Right lung (tissue), 5 donors: ENCODE data around the gene CD200R1. TPM values are rescaled to one million over a fixed set of nuclear protein-coding genes. Genes with fewer than 3 reads are reported as not detected.
A peak's percentile ranks its signal among the peaks of the same experiment; 100 is the strongest.
"Not testable (repeated sequence)": the region's sequence is repeated elsewhere in the genome, so short reads cannot be mapped to it uniquely, and the experiment has no call there.

Experiments
- DNase-seq, 2 donors: peaks; one replicate each; pipeline ENCODE4 v3.0.0-alpha.2; 2013
- polyA plus RNA-seq, 5 donors: library from polyadenylated mRNA; unstranded; fragments of 120-200 nt; gene quantifications; one replicate each; pipeline versions ENCODE4 v1.2.1 to v1.2.3, GENCODE V29; 2013; ENCODE audit warnings: inconsistent platforms in 1 of 5, low replicate concordance in 1 of 5; ENCODE audit not compliant: insufficient read length in 5 of 5, insufficient read depth in 1 of 5

CD200R1 gene
- polyA plus RNA-seq, 5 donors = 1.1 to 3.4 (median 2.1) TPM

DNA sequence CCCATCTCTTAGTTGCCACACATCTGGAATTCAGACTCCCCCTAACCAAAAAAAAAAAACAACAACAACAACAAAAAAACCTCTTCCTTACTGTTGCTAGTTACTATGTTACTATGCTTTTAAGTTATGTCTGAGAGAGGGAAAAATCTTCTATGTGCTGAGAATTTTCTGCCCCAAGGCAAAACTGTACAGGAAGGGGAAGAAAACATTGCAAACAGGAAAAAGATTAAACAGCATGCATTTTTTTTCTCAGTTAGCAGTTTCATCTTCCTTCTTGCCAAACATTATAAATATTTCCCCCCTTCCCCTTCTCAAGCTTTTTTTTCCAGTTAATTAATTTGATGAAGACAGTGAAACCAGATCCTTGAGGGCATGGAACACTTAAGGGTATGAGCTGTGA is 1.1 kb upstream of the CD200R1 start:
- no peak for DNase-seq

DNA sequence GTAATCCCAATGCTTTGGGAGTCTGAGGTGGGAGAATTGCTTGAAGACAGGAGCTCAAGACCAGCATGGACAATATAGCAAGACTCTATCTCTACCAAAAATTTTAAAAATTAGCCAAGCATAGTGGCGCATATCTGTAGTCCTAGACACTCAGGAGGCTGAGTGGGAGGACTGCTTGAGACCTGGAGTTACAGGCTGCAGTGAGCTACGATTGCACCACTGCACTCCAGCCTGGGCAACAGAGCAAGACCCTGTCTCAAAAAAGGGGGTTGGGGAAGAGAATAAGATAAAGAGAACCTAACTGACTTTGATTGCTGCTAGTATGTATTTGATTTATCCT is 755 bp downstream of the CD200R1 start:
- no peak for DNase-seq

GRCh38 chr3:112973325-112974177 is 1.4 kb downstream of the CD200R1 start:
- DNase-seq = no peak

DNA sequence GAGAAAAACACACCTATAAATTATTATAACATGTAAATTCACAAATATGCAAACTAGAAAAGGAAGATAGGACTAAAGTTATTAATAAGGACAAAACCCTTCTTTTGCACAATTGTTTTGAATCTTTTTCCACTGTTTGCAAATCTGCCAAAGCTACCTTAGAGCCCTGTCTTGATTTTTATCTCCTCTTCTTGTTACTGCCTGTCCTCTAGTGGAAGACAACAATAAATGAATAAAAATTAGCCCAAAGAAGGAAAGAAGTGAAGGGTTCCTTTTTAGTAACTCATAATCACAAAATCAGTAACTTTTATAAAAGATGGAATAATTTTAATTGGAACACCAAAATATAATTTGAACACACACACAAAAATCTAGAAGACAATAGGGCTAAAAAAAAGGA is 2.7 kb downstream of the CD200R1 start:
- DNase-seq = no peak

- no peak for DNase-seq
Observed at GRCh38 chr3:112967828-112968227, 7.1 kb downstream of the CD200R1 start.

- no peak for DNase-seq
Observed at GRCh38 chr3:112967425-112967824, 7.5 kb downstream of the CD200R1 start.

DNA sequence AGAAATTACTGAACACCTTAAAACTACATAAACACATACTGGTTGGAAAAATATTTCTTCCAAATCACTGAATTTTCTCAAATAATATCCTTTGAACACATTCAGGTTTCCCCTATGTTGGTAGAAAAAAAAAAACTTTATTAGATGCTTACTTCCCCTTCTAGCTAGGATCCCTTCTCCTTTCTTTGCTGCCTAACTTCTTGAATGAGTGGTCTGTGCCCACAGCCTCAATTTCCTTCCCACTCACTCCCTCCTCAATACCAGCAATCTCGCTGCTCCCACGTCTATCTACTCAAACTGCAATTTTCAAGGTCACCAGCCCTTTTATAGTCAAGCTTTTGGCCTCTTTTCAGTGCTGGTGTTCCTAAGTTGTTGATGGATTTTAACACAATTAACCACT is 8.3 kb downstream of the CD200R1 start:
- DNase-seq = no peak

- no peak for DNase-seq
Observed at GRCh38 chr3:112965656-112966055, 9.2 kb downstream of the CD200R1 start.

DNA sequence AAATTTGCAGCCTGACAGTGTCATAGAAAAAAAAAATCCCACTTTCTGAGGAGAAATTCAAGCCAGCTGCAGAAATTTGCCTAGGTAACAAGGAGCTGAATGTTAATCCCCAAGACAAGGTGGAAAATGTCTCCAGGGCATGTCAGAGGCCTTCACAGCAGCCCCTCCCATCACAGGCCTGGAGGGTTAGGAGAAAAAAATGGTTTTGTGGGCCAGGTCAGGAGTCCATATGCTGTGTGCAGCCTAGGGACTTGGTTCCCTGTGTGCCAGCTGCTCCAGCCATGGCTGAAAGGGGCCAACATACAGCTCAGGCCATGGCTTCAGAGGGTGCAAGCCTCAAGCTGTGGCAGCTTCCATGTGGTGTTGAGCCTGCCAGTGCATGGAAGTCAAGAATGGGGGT is 11.2 kb downstream of the CD200R1 start:
- DNase-seq = no peak

DNA sequence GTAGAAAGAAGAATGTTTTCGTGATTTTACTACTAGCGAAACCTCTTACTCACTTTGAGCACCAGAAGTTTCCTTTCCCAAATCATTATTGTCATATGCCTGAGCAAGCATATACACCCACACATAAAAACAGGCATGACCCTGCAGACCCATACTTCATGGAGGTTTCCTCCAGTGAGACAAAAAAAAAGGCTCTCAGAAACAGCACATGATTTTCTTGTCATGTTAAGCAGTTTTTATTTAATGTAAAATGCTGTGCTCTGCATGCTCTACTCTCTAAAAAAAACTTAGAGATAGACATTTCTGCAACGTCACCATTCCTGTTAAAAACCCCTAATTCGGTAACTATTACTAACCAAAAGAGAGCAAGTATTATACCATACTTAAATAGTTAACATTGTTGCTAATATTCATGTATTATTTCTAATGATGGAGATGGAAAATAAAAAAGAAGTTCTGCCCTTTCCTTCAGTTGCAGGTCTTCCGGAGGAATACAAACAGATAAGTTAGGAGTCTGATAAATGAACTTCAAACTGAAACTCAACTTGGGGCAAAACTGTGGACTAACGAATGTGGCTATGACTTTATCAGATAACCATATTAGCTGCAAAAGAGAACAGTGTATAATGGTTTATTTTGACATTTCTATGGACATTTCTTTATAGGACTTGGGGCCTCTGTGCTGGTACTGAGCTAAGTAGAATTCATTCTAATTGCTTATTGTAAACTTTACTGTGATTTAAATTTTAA is 15.9 kb downstream of the CD200R1 start:
- DNase-seq = no peak

DNA sequence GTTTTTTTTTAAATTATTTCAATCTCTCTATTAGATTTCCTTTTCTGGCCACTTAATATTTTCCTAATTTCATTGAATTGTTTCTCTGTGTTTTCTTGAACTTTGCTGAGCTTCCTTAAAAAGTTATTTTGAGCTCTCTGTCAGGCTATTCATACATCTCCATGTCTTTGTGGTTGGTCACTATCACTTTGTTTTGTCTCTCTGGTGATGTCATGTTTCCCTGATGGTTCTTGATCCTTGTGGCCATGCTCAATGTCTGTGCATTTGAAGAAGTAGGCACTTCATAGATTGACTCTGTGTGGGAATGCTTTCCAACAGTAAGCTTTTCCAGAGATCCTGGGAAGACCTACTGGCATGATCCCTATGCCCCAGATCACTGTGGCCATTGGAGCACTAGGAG is 18.6 kb downstream of the CD200R1 start:
- DNase-seq = no peak

DNA sequence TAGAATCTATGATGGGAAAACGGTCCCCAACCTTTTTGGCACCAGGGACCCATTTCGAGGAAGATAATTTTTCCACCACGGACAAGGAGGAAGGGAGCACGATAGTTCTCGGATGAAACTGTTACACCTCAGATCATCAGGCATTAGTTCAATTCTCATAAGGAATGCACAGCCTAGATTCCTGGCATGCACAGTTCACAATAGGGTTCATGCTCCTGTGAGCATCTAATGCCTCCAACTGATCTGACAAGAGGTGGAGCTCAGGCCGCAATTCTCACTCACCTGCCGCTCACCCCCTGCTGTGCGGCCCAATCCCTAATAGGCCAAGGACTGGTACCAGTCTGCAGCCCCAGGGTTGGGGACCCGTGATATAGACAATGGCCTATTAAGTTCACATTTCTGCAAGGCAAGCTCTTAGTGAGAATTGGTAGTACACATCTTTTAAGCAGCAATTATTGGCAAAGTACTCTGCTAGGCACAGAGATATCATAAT is 26.5 kb downstream of the CD200R1 start:
- no peak for DNase-seq

DNA sequence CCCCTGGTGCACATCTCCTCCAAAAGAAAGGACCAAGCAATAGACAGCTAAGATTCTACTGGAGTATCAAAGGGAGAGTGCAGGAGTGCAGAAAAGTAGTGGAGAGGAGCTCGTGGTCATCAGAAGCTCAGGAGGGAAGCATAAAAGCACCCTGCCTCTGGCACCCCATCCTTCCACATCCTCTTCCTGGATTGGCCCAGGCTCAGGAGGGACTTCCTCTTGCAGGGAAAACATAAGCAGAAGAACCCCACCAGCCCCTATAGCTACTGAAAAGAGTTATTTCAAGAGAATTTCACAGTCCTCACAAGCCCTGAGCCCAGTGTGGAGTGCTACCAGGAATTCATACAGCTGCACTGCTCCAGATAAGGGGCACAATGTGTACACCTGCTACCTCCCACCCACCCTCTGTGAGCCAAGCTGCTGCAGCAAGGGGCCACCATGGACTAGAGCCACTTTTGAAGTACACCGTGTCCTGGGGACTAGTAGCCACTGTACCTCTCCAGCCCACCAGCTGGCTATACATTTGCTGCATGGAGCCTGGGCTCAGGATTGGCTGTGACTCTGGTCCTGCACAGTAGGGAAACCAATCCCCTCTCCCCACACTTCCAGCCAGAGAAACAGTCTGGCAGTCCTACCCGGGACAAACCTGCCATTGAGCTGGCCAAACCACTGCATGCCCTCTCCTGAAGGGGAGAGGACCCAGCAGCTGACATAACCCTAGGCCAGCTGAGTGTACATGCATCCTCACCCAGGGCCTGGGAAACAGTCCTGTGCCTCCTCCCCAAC is 43.0 kb downstream of the CD200R1 start:
- no peak for DNase-seq

DNA sequence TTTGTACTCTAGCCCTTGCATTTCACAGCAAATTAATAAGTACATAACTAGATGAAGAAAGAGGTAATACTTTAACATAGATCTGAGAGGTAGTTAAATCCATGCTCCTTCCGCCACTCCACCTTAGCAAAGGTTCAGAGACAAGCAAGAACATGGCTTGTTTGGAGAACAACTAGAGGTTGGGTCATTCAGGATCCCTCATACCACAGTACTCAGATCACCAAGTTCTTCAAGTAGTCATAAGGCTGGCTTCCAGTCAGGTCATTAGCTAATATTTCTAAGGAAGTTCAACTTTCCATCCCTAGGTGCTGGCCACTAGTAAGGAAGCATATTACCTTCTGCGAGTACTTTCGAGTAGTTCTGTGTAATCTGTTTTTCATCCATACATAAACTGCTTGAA is 44.1 kb downstream of the CD200R1 start:
- DNase-seq = no peak

DNA sequence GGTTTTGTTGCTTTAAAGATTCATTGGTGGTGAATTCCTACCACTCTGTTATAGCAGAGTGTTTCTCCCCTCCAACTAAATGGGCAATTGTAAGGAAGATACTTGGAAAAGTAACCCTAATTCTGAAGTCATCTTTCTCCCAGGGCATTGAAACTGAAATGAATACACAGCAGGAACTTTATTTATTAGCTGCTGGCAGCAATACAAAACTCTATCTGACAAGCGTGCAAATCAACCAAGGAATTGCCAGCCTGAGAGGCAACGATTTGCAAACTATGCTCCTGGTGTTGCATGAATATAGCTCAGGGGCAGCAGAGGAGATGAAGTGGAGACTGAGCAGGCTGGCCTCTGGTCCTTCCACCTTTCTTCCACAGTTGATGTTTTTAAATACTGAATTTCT is 48.9 kb downstream of the CD200R1 start:
- no peak for DNase-seq

- no peak for DNase-seq
Observed at GRCh38 chr3:112925560-112925959, 49.3 kb downstream of the CD200R1 start.

DNA sequence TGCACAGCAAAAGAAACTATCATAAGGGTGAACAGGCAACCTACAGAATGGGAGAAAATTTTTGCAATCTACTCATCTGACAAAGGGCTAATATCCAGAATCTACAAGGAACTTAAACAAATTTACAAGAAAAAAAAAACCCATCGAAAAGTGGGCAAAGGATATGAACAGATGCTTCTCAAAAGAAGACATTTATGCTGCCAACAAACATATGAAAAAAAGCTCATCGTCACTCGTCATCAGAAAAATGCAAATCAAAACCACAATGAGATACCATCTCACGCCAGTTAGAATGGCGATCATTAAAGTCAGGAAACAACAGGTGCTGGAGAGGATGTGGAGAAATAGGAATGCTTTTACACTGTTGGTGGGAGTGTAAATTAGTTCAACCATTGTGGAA is 55.4 kb downstream of the CD200R1 start:
- not testable (repeated sequence) for DNase-seq

GRCh38 chr3:112908252-112908651 is 66.7 kb downstream of the CD200R1 start:
- DNase-seq = no peak

GRCh38 chr3:112904786-112905185 is 70.1 kb downstream of the CD200R1 start:
- DNase-seq = no peak

DNA sequence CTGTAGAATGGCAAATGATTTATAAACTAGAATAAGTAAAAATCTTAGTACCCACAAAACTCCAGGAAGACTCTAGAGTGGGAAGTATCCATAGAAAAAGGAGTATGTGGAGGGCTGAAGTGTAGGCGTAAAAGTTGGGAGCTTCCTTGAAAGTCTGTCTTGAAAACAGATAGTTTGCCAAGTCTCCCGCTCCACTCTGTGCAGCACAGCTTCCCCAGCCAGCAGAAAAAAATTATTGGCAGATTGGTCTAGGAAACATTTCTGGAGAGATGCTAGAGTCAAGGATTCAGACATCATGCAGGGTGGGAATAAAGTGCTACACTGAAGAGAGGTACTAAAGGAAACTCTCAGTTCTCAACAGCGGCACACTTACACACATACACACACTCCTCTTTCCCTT is 74.8 kb downstream of the CD200R1 start:
- DNase-seq = peak in 1 of 2 donors; percentile 2

DNA sequence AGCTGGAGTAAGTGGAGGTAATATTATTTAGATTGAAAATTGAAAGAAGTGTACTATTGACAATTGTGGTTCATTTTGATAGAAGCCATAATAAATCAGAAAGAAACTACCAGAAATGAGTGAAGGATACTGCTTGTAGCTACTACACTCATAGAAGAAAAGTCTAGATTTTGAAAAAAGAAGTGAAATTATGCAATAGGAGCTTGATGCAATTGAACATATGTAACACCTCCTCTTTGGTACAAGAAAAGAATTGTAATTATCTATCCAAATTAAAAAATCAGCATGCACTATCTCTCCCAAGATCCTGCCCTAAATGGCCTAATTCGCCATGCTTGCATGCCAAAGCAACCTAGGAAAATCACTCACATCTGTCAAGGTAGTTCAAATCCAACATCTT is 77.1 kb downstream of the CD200R1 start:
- DNase-seq = no peak

GRCh38 chr3:112894258-112894657 is 80.6 kb downstream of the CD200R1 start:
- DNase-seq = no peak
